AG04449 (cell line): Measurements from ENCODE around the gene ANAPC2.
A peak's percentile ranks its signal among the peaks of the same experiment; 100 is the strongest.

Source experiments
- CTCF ChIA-PET: fragments of 350-600 bp; formaldehyde crosslinking; extraction: SDS; loops from one replicate; lab custom pipeline; 2021; ENCODE audit warnings: antibody characterized with exemption; lab: Yijun Ruan, JAX
- POLR2A ChIA-PET: fragments of 400-600, 350-600 bp; formaldehyde crosslinking; extraction: SDS; loops from one replicate; lab custom pipeline; 2020; ENCODE audit warnings: antibody characterized with exemption, inconsistent platforms; lab: Yijun Ruan, JAX
- DNase-seq: peaks from one replicate; pipeline ENCODE4 v3.0.0-alpha.2; 2010; ENCODE audit warnings: low read depth, low spot score
- H3K4me3 ChIP-seq: 2 replicates; pipeline ENCODE4 v1.5.1; 2011; ENCODE audit warnings: low read depth, mild to moderate bottlenecking, control low read depth, low read length
- CTCF ChIP-seq: IDR thresholded peaks from one replicate; pipeline ENCODE4 v1.5.1; 2011; ENCODE audit warnings: mild to moderate bottlenecking, moderate library complexity, low read length, control low read depth, inconsistent platforms; ENCODE audit not compliant: insufficient read depth; ENCODE audit errors: missing control alignments

ANAPC2 gene

GRCh38 chr9:137163365-137163715 is 25.0 kb downstream of the ANAPC2 start:
- no peak for TF ChIP-seq CTCF
- ChIA-PET POLR2A (interaction anchor here (1.8 kb wide), 1 partner anchor 78 kb away, joined by 6 read pairs; the partner anchor contains the start of gene TUBB4B), CTCF (interaction anchor here (1.2 kb wide), 1 partner anchor 61 kb away, joined by 3 read pairs; no protein-coding TSS in a partner anchor)
- DNase-seq = no peak
- H3K4me3 ChIP-seq = peak overlapping the region; percentile 37

GRCh38 chr9:137162505-137163364 is 25.6 kb downstream of the ANAPC2 start:
- TF ChIP-seq CTCF = no peak
- POLR2A ChIA-PET = interaction anchor here (1.8 kb wide), 1 partner anchor 78 kb away, joined by 6 read pairs; the partner anchor contains the start of gene TUBB4B
- DNase-seq = no peak
- H3K4me3 ChIP-seq = peak overlapping the region; percentile 37
- CTCF ChIA-PET = interaction anchor here (1.2 kb wide), 1 partner anchor 62 kb away, joined by 3 read pairs; no protein-coding TSS in a partner anchor

DNA sequence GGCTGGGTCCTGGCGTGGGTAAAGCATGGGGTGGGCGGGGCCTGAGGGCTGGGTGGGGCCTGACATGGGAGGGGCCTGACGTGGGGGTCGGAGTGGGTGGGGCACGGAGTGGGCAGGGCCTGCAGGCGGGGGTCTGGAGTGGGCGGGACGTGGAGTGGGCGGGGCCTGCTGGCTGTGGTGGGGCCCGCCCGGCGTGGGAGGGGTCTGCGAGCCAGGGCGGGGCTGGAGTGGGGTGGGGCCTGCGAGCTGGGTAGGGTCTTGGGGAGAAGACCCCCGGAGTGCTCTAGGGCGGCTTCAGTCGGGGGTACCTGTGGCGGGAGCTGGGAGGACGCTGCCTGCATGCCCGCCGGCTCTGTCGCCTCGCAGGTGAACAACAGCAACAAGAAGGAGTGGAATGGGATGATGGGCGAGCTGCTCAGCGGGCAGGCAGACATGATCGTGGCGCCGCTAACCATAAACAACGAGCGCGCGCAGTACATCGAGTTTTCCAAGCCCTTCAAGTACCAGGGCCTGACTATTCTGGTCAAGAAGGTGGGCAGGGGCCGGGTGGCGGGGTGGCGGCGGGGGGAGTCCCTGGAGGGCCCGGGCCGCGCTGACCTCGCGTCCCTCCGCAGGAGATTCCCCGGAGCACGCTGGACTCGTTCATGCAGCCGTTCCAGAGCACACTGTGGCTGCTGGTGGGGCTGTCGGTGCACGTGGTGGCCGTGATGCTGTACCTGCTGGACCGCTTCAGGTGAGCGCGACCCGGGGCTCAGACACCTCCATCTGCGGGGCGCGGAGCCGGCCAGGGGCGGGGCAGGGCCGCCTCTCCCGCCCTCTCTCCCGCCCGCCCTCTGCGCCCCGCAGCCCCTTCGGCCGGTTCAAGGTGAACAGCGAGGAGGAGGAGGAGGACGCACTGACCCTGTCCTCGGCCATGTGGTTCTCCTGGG is 26.5 kb downstream of the ANAPC2 start:
- no peak for DNase-seq
- no peak overlapping the region for H3K4me3 ChIP-seq
- TF ChIP-seq CTCF = no peak
- CTCF ChIA-PET = no interaction called here
- POLR2A ChIA-PET = no interaction called here

DNA sequence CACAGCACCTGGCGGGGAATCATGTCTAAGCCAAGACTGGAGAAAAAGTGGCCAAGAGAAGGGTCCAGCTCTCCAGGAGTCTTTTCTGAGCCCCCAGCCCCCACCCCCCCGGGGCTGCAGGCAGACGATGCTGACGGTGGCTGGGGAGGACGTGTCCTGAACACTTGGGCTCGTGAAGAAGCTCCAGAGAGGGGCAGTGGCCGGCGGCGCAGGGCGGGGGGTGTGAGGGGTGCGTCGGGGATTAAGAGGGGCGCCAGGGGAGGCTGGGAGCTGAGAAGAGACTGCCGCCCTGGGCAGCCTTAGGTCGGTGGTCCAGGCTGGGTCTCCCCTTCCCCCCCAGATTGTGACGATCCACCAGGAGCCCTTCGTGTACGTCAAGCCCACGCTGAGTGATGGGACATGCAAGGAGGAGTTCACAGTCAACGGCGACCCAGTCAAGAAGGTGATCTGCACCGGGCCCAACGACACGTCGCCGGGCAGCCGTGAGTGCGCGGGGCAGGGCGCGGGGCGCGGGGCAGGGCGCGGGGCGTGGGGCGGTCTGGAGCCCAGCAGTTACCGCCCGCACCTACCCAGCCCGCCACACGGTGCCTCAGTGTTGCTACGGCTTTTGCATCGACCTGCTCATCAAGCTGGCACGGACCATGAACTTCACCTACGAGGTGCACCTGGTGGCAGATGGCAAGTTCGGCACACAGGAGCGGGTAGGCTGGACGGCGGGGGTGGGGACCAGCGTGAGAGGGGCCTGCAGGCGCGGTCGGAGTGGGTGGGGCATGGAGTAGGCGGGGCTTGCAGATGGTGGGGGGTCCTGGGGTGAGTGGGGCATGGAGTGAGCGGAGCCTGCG is 27.4 kb downstream of the ANAPC2 start:
- ChIA-PET POLR2A (no interaction called here), CTCF (no interaction called here)
- no peak overlapping the region for H3K4me3 ChIP-seq
- no peak for TF ChIP-seq CTCF
- DNase-seq = no peak

- POLR2A ChIA-PET = no interaction called here
- CTCF ChIA-PET = no interaction called here
- TF ChIP-seq CTCF = no peak
- H3K4me3 ChIP-seq = no peak overlapping the region
- no peak for DNase-seq
These were observed 28.3 kb downstream of the ANAPC2 start for GRCh38 chr9:137160054-137160425.
